Liver (tissue), 9 donors: ENCODE data around the gene SEMA3E. TPM values are rescaled to one million over a fixed set of nuclear protein-coding genes. Genes with fewer than 3 reads are reported as not detected.

Source experiments
- DNase-seq: peaks from one replicate; pipeline ENCODE4 v3.0.0-alpha.2; 2017; ENCODE audit warnings: low spot score
- H3K27ac ChIP-seq, 2 donors: one replicate each; pipeline ENCODE4 v1.7.0; 2013; ENCODE audit warnings: inconsistent platforms in 2 of 2, low read length in 2 of 2, control low read depth in 1 of 2, low read depth in 1 of 2, mild to moderate bottlenecking in 1 of 2
- H3K27me3 ChIP-seq, 4 donors: one replicate each; pipeline versions ENCODE4 v1.6.1 to v1.7.0; 2013; ENCODE audit warnings: low read length in 3 of 4, inconsistent platforms in 1 of 4, mild to moderate bottlenecking in 1 of 4, moderate library complexity in 1 of 4; ENCODE audit not compliant: control insufficient read depth in 4 of 4, insufficient read depth in 4 of 4
- H3K36me3 ChIP-seq, 4 donors: one replicate each; pipeline versions ENCODE4 v1.6.1 to v1.7.0; 2013; ENCODE audit warnings: low read length in 3 of 4, mild to moderate bottlenecking in 3 of 4, low read depth in 1 of 4, moderate library complexity in 1 of 4; ENCODE audit not compliant: control insufficient read depth in 4 of 4, insufficient read depth in 3 of 4
- H3K4me1 ChIP-seq, 4 donors: one replicate each; pipeline versions ENCODE4 v1.6.1 to v1.7.0; 2013; ENCODE audit warnings: low read length in 3 of 4, mild to moderate bottlenecking in 3 of 4, moderate library complexity in 1 of 4; ENCODE audit not compliant: control insufficient read depth in 4 of 4, insufficient read depth in 4 of 4
- H3K4me3 ChIP-seq, 3 donors: one replicate each; pipeline versions ENCODE4 v1.6.1 to v1.7.0; 2013; ENCODE audit warnings: low read length in 3 of 3, control low read depth in 1 of 3, low read depth in 1 of 3, mild to moderate bottlenecking in 1 of 3
- H3K9ac ChIP-seq, 2 donors: one replicate each; pipeline ENCODE4 v1.7.0; 2013; ENCODE audit warnings: low read length in 2 of 2, mild to moderate bottlenecking in 2 of 2, moderate library complexity in 2 of 2, control low read depth in 1 of 2, low read depth in 1 of 2
- H3K9me3 ChIP-seq, 4 donors: one replicate each; pipeline versions ENCODE4 v1.6.1 to v1.7.0; 2013; ENCODE audit warnings: low read length in 3 of 4; ENCODE audit not compliant: control insufficient read depth in 4 of 4
- CTCF ChIP-seq: fragments of 150-350 bp; IDR thresholded peaks from 2 replicates; pipeline ENCODE4 v1.5.1; 2017; ENCODE audit warnings: improper control_type of control experiment, low read depth, low read length; ENCODE audit not compliant: missing input control
- EGR1 ChIP-seq, 2 donors: IDR thresholded peaks; 2 replicates each; pipeline ENCODE4 v1.6.1; 2016 to 2018; ENCODE audit warnings: antibody characterized with exemption in 2 of 2, low read depth in 2 of 2
- FOXA1 ChIP-seq: IDR thresholded peaks from 2 replicates; pipeline ENCODE4 v1.6.1; 2016; ENCODE audit warnings: antibody characterized with exemption
- FOXA2 ChIP-seq: IDR thresholded peaks from 2 replicates; pipeline ENCODE4 v1.6.1; 2016; ENCODE audit warnings: antibody characterized with exemption
- GABPA ChIP-seq, 2 donors: IDR thresholded peaks in 1 of 2; conservative IDR thresholded peaks in 1 of 2; 2 replicates each; pipeline ENCODE4 v1.6.1; 2016; ENCODE audit warnings: antibody characterized with exemption in 2 of 2, mild to moderate bottlenecking in 1 of 2, moderate library complexity in 1 of 2
- HNF4A ChIP-seq, 2 donors: conservative IDR thresholded peaks; 2 replicates each; pipeline ENCODE4 v1.6.1; 2016; ENCODE audit warnings: antibody characterized with exemption in 2 of 2, mild to moderate bottlenecking in 2 of 2
- HNF4G ChIP-seq: IDR thresholded peaks from 2 replicates; pipeline ENCODE4 v1.6.1; 2016; ENCODE audit warnings: antibody characterized with exemption
- MAX ChIP-seq: IDR thresholded peaks from 2 replicates; pipeline ENCODE4 v1.6.1; 2016; ENCODE audit warnings: antibody characterized with exemption
- NR2F2 ChIP-seq: IDR thresholded peaks from 2 replicates; pipeline ENCODE4 v1.6.1; 2016; ENCODE audit warnings: antibody characterized with exemption
- RAD21 ChIP-seq, 2 donors: IDR thresholded peaks; 2 replicates each; pipeline ENCODE4 v1.6.1; 2016; ENCODE audit warnings: antibody characterized with exemption in 2 of 2, mild to moderate bottlenecking in 2 of 2
- RXRA ChIP-seq, 2 donors: IDR thresholded peaks; 2 replicates each; pipeline ENCODE4 v1.6.1; 2017 to 2018; ENCODE audit warnings: antibody characterized with exemption in 2 of 2, mild to moderate bottlenecking in 1 of 2
- SP1 ChIP-seq: IDR thresholded peaks from 2 replicates; pipeline ENCODE4 v1.6.1; 2018; ENCODE audit warnings: antibody characterized with exemption, mild to moderate bottlenecking
- TAF1 ChIP-seq: conservative IDR thresholded peaks from 2 replicates; pipeline ENCODE4 v1.6.1; 2016; ENCODE audit warnings: antibody characterized with exemption, mild to moderate bottlenecking
- YY1 ChIP-seq: IDR thresholded peaks from 2 replicates; pipeline ENCODE4 v1.6.1; 2016; ENCODE audit warnings: antibody characterized with exemption, mild to moderate bottlenecking
- whole genome bisulfite sequencing: extraction: QIAGEN DNeasy Blood & Tissue Kit; methylation state at CpG from one replicate; pipeline ENCODE4 v1.1.7; 2013; 5-methylcytosine and 5-hydroxymethylcytosine counted together
- polyA plus RNA-seq, 2 donors: library from polyadenylated mRNA; stranded (reverse) in 1 of 2; unstranded in 1 of 2; fragments of 200-250 nt in 1 of 2; fragments of >200 nt in 1 of 2; fragmentation: Nextera tagmentation in 1 of 2; extraction: Ambion mirVana in 1 of 2; gene quantifications; one replicate each; pipeline versions ENCODE4 v1.2.1 to v1.2.3, GENCODE V29; 2013 to 2015
- total RNA-seq, 2 donors: library from RNA; depleted of rRNA; stranded (reverse); fragments of >200 nt; gene quantifications; one replicate each; pipeline ENCODE4 v1.2.3, GENCODE V29; 2014
- TF ChIP-seq, protein P1 (sequence below): IDR thresholded peaks from 2 replicates; pipeline ENCODE4 v1.6.1; 2016; ENCODE audit warnings: antibody characterized with exemption
- TF ChIP-seq, protein P2 (sequence below): IDR thresholded peaks from 2 replicates; pipeline ENCODE4 v1.6.1; 2016; ENCODE audit warnings: antibody characterized with exemption, mild to moderate bottlenecking
- TF ChIP-seq, protein P3 (sequence below): IDR thresholded peaks from 2 replicates; pipeline ENCODE4 v1.6.1; 2016; ENCODE audit warnings: antibody characterized with exemption
- donor health status: healthy.
- donor health status: healthy.
- donor health status: healthy.
- donor health status: healthy.
- donor health status: healthy.

SEMA3E gene
- total and polyA plus RNA-seq, 4 donors = 0.20 to 1.2 (median 0.59) TPM; not detected in 1

- H3K36me3 ChIP-seq = no peaks in the 10 kb centered on the region
Measured at GRCh38 chr7:83693256-83693655, 44.3 kb upstream of the SEMA3E start.

GRCh38 chr7:83691095-83691494, 42.2 kb upstream of the SEMA3E start:
- TF ChIP-seq RXRA (IDR thresholded peaks at IDR 0.05) = no peak
- TF ChIP-seq HNF4A (conservative IDR thresholded peaks at IDR 0.05) = no peak
- TF ChIP-seq GABPA (IDR thresholded peaks at IDR 0.05 in 1 of 2, conservative IDR thresholded peaks at IDR 0.05 in 1 of 2) = no peak
- no peak for TF ChIP-seq HNF4G
- TF ChIP-seq EGR1 (IDR thresholded peaks at IDR 0.05; ENCODE audit: low read depth in 2 of 2) = no peak
- no peak for TF ChIP-seq RAD21 (IDR thresholded peaks at IDR 0.05)
- no peak for TF ChIP-seq SP1
- no peak for TF ChIP-seq CTCF
- TF ChIP-seq, protein P1, sequence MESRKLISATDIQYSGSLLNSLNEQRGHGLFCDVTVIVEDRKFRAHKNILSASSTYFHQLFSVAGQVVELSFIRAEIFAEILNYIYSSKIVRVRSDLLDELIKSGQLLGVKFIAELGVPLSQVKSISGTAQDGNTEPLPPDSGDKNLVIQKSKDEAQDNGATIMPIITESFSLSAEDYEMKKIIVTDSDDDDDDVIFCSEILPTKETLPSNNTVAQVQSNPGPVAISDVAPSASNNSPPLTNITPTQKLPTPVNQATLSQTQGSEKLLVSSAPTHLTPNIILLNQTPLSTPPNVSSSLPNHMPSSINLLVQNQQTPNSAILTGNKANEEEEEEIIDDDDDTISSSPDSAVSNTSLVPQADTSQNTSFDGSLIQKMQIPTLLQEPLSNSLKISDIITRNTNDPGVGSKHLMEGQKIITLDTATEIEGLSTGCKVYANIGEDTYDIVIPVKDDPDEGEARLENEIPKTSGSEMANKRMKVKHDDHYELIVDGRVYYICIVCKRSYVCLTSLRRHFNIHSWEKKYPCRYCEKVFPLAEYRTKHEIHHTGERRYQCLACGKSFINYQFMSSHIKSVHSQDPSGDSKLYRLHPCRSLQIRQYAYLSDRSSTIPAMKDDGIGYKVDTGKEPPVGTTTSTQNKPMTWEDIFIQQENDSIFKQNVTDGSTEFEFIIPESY = no peak
- no peak for TF ChIP-seq MAX
- TF ChIP-seq FOXA2 = no peak
- TF ChIP-seq, protein P2, sequence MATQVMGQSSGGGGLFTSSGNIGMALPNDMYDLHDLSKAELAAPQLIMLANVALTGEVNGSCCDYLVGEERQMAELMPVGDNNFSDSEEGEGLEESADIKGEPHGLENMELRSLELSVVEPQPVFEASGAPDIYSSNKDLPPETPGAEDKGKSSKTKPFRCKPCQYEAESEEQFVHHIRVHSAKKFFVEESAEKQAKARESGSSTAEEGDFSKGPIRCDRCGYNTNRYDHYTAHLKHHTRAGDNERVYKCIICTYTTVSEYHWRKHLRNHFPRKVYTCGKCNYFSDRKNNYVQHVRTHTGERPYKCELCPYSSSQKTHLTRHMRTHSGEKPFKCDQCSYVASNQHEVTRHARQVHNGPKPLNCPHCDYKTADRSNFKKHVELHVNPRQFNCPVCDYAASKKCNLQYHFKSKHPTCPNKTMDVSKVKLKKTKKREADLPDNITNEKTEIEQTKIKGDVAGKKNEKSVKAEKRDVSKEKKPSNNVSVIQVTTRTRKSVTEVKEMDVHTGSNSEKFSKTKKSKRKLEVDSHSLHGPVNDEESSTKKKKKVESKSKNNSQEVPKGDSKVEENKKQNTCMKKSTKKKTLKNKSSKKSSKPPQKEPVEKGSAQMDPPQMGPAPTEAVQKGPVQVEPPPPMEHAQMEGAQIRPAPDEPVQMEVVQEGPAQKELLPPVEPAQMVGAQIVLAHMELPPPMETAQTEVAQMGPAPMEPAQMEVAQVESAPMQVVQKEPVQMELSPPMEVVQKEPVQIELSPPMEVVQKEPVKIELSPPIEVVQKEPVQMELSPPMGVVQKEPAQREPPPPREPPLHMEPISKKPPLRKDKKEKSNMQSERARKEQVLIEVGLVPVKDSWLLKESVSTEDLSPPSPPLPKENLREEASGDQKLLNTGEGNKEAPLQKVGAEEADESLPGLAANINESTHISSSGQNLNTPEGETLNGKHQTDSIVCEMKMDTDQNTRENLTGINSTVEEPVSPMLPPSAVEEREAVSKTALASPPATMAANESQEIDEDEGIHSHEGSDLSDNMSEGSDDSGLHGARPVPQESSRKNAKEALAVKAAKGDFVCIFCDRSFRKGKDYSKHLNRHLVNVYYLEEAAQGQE = no peak
- TF ChIP-seq TAF1 = no peak
- TF ChIP-seq FOXA1 = no peak
- TF ChIP-seq YY1 = no peak
- TF ChIP-seq, protein P3, sequence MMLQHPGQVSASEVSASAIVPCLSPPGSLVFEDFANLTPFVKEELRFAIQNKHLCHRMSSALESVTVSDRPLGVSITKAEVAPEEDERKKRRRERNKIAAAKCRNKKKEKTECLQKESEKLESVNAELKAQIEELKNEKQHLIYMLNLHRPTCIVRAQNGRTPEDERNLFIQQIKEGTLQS = no peak
- no peak for TF ChIP-seq NR2F2
- peaks cover 0 to 5% (median 0%) of the 10 kb centered on the region in 4 donors for H3K27me3 ChIP-seq
- H3K9ac ChIP-seq = no peak overlapping the region
- no peak for DNase-seq
- H3K27ac ChIP-seq = no peak overlapping the region
- no peaks in the 10 kb centered on the region for H3K36me3 ChIP-seq
- H3K4me3 ChIP-seq = no peak overlapping the region
- H3K4me1 ChIP-seq = no peaks in the 10 kb centered on the region
- no peaks in the 10 kb centered on the region for H3K9me3 ChIP-seq
- WGBS = 43% methylated on average over 4 of the region's 4 CpGs

More at GRCh38 chr7:83693256-83693655, 44.3 kb upstream of the SEMA3E start:
- Histone ChIP-seq H3K9me3 (no peaks in the 10 kb centered on the region), H3K4me3 (no peak overlapping the region), H3K27me3 (peaks cover 0 to 5% (median 0%) of the 10 kb centered on the region in 4 donors), H3K9ac (no peak overlapping the region), H3K4me1 (no peaks in the 10 kb centered on the region), H3K27ac (no peak overlapping the region)
- 75% methylated on average over 1 of the region's 1 CpG for WGBS
- DNase-seq = no peak
- TF ChIP-seq HNF4G (no peak), GABPA (IDR thresholded peaks at IDR 0.05 in 1 of 2, conservative IDR thresholded peaks at IDR 0.05 in 1 of 2) (no peak), TAF1 (no peak), RXRA (IDR thresholded peaks at IDR 0.05) (no peak), SP1 (no peak), MAX (no peak)
- TF ChIP-seq, protein P3 = no peak
- TF ChIP-seq, protein P1 = no peak
